OCI-LY1 (cell line): ENCODE measurements around the gene OLFML1.

Experiments
- EZH2 ChIP-seq: fragments of 200-600 bp; sonication (generic), shearing (Covaris generic); IDR thresholded peaks from 2 replicates; pipeline ENCODE4 v1.8.0; 2017; ENCODE audit warnings: borderline replicate concordance, mixed run types, mild to moderate bottlenecking, antibody characterized with exemption, low read length, moderate library complexity, mixed read lengths
- TF ChIP-seq, protein P1 (sequence below): fragments of 200-600 bp; sonication (generic), shearing (Covaris generic); IDR thresholded peaks from 2 replicates; pipeline ENCODE4 v1.5.1; 2017; ENCODE audit warnings: mild to moderate bottlenecking, antibody characterized with exemption, low read length, moderate library complexity, mixed read lengths

DNA sequence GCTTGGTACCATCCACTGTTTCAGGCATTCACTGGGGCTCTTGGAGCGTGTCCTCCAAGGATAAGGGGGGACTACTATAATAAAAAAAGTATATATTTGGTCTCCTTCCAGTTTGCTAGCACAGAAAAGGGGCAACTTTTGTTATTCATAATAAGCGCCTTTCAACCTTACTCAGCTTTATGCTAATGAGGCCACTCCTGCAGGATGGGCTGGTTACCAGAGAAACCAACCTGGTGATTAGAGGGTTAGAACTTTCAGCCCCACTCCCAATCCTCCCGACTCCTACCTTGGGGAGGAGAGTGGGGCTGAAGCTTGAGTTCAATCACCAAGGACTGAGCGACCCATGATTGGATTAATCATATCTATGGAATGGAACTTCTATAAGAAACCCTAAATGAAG lies 60.3 kb downstream of the OLFML1 start:
- TF ChIP-seq, protein P1, sequence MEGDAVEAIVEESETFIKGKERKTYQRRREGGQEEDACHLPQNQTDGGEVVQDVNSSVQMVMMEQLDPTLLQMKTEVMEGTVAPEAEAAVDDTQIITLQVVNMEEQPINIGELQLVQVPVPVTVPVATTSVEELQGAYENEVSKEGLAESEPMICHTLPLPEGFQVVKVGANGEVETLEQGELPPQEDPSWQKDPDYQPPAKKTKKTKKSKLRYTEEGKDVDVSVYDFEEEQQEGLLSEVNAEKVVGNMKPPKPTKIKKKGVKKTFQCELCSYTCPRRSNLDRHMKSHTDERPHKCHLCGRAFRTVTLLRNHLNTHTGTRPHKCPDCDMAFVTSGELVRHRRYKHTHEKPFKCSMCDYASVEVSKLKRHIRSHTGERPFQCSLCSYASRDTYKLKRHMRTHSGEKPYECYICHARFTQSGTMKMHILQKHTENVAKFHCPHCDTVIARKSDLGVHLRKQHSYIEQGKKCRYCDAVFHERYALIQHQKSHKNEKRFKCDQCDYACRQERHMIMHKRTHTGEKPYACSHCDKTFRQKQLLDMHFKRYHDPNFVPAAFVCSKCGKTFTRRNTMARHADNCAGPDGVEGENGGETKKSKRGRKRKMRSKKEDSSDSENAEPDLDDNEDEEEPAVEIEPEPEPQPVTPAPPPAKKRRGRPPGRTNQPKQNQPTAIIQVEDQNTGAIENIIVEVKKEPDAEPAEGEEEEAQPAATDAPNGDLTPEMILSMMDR = no peak
- TF ChIP-seq EZH2 = no peak
